GM18505 (cell line): Measurements from ENCODE around the gene HCN3.

ENCODE experiments used
- ATAC-seq: cut with Tn5 transposase; IDR thresholded peaks from one replicate; pipeline ENCODE4 v1.9.1; 2021; ENCODE audit not compliant: unreplicated experiment
- POLR2A ChIP-seq: IDR thresholded peaks from 4 replicates; pipeline ENCODE4 v1.6.1; 2011; ENCODE audit warnings: borderline replicate concordance; ENCODE audit not compliant: insufficient read depth, insufficient read length; ENCODE audit errors: extremely low read depth

Gene HCN3

DNA sequence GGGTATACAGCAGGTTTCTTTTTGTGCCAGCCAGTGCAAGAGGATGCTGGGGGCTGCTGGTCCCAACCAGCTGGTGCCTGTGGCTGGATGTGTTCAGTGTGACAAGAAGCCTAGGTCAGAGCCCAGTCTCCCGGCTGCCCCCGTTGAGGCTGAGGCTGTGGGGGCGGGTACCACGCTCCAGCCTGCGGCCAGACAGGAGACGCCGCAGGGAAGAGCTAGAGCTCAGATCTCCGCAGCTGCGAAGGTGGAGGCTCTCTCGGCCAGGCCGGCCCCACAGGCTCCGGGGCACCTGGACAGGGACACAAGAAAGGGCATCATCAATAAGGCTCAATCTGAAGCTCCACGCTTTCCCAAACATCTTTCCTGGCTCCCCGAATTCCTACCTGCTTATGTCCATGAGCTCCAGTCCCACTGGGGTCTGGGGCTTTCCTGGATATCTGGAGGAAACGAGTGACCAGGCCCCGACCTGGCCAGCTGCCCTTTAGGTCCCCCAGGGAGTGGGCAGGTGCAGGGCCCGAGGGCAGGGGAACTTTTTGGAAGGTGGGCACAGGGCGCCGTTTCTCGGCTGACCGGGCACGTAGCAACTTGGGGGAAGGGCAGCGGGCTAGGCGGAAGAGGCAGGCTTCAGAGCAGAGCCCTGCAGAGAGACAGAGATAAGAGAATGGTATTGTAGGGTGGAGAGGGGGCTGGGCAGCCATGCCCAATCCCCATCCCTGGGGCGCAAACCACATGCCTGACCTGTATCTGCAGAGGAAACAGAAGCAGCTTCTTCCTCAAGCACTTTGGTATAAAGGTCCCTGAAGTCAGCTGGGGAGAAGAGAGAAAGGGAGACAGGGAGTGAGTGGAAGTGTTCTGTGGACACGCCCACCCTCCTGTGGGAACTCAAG, 29.4 kb upstream of the HCN3 start:
- no peak for ATAC-seq
- no peak for TF ChIP-seq POLR2A

DNA sequence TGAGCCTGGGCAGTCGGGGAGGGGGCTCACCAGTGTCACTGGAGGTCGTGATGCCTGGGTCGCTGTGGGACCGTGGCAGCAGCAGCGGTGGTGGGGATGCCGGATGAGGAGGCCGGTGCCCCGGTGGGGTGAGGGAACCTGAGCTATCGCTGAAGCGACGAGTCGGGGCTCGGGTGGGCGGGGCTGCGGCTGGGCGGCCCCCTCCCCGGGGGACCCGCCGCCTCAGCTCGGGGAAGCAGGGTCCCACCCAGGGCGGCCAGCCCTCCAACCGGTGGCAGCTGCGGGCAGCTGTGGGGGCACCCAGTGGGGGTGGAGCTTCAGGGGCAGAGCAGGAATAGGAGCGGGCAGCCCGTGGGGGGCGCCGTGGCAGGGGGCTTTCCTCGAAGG, 27.0 kb upstream of the HCN3 start:
- no peak for TF ChIP-seq POLR2A
- ATAC-seq = peak; percentile 22

GRCh38 chr1:155250633-155251449, 26.4 kb upstream of the HCN3 start:
- ATAC-seq = peak; percentile 74

DNA sequence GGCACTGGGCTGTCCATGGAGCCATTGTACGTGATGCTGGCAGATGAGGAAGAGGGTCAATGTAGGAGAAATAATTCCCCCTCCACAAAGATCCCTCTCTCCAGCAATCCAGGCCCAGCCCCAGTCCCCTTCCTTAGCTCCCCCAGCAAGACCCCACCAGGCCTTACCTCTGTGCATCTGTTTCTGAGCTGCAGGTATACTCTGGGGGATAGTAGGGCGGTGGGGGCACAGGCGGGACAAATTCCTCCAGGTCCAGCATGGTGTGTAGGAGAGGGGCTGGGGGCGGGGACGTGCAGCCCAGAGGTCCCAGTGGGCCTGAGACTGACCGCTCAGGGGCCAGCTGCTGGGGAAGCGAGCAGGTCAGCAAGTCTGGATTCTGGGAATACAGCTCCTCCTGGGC, 25.7 kb upstream of the HCN3 start:
- ATAC-seq = no peak
- TF ChIP-seq POLR2A = no peak

More at GRCh38 chr1:155250633-155251449, 26.4 kb upstream of the HCN3 start:
- TF ChIP-seq POLR2A = peak; percentile 47

- no peak for TF ChIP-seq POLR2A
- no peak for ATAC-seq
These were observed 24.1 kb upstream of the HCN3 start for GRCh38 chr1:155253208-155253607.

DNA sequence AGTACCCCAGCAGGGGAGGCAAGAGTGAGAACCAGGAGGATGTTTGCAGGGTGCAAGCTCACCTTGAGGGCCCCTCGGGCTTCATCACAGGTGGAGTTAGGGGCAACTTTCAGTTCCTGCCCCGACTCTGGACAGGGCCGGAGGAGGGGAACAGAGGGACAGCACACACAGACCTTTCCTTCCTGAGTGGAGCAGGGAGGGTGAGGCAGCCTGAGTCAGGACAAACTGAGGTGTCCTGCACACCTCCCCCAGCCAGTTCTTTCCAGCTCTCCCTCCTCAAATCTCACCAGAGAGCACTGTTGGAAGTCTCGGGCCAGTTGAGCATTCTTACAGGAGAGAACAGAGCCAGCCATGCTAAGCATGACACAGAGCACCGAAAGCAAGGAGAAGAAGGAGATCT, 23.5 kb upstream of the HCN3 start:
- TF ChIP-seq POLR2A = no peak
- ATAC-seq = no peak

DNA sequence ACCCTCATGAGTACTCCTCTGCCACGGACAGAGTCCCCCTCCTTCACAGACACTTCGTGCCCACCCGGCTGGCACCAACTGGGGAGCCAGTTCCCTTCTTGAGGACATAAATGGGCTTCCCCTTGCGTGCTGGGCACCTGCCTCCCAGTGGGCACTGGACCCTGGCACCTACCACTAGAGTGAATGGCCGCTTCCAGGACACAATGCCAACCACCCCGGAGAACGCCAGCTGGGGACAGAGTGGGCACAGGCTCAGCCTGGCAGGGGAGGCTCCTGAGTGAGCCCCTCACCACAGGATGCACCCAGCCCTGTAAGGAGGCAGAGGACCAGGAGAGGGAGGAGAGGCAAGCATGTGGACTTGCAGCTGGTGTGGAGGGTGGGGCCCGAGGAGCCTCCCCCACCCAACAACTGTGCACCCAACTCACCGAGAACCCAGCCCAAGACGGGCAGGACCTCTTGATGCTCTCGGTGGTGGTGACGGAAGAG, 23.0 kb upstream of the HCN3 start:
- ATAC-seq = no peak
- TF ChIP-seq POLR2A = no peak

DNA sequence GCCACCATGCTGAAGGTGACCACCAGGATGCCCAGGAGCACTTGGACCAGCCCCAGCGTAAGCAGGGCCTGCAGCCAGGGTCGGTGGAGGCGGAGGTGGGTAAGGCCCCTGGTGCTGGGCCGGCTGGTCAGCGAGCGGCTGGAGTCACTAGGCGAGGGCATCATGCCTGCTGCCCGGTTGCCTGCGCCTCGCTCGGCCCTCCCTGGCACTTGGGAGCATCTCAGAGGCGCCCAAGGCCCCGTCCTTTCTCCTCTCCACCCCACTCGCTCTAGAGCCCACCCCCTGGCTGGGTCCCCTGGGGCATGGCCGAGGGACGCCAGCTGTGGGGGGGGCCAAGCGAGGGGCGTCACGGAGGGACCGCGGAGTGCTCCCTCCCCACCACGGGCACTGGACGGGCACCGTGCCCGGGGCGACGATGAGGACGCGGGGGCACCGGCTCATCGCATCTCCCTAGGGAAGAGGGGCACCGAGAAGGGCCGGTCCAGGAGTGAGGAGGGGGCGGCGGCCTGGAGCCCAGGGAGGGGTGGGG, 22.5 kb upstream of the HCN3 start:
- no peak for ATAC-seq
- no peak for TF ChIP-seq POLR2A

DNA sequence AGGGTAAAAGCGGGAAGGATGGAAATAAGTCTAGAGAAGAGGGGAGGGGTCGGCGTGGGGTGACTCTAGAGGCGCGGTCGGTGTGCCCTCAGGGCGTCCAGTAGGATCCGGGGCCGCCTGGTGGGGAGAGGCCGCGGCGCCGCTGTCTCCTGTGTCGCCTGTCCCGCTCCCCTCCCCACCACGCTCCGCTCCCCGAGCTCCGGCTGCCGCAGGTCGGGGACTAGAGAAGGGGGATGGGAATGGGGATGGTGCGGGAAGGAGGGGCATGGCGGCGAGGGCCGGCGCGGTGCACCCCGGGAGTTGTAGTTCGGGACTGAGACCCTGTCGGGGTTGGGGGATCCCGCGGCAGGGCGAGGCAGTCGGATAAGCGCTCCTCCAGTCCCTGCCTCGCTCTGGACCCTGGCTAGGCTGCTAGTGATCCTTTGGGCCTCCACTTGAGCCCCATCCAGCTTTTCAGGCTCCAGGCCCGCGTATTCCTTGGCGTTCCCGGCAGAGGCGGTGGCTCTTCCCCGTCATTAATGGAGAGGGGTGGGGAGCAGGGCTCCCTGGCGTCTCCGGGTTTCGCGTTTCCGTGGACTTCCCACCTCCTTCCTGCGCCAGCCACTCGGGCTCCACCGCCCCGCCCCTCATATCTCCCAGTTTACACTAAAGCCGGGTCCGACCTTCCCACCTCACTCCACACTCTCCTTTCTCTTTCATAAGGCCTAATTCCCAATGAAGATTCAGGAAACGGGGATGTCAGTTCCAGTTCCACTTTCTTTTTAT, 21.8 kb upstream of the HCN3 start, which contains the start of gene ENTREP3:
Gene ENTREP3 (minus strand): TSS at position 241 of the 765 bp plus-strand sequence. CDS start 606 bp downstream, outside the sequence.
- peak; percentile 74 for TF ChIP-seq POLR2A
- peak; percentile 48 for ATAC-seq

GRCh38 chr1:155256058-155256852, 21.0 kb upstream of the HCN3 start:
- ATAC-seq = no peak
- no peak for TF ChIP-seq POLR2A

DNA sequence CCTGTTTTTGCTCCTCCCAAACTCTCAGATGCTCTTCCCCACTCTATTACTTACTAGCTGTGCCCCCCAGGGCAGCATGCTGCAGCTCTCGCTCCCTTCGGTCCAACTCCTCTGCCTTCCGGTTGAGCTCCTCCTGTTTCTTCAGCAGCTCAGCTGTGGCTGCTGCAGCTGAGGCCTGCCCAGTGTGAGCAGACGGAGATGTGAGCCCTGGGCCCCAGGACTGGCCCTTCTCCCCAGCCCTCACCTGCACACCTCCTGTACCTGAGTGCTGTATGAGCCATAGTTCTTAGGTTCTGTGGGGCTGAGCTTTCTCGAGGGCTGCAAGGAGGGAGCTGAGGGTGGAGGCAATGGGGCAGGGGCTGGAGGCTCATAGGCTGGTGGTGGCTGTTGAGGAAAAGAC, 17.0 kb upstream of the HCN3 start:
- TF ChIP-seq POLR2A = no peak
- ATAC-seq = no peak

- TF ChIP-seq POLR2A = no peak
- no peak for ATAC-seq
These were observed 15.8 kb upstream of the HCN3 start for GRCh38 chr1:155261493-155261851.
